Measurements from ENCODE around the gene MYRF.
A peak's percentile ranks its signal among the peaks of the same experiment; 100 is the strongest.

MYRF gene

DNA sequence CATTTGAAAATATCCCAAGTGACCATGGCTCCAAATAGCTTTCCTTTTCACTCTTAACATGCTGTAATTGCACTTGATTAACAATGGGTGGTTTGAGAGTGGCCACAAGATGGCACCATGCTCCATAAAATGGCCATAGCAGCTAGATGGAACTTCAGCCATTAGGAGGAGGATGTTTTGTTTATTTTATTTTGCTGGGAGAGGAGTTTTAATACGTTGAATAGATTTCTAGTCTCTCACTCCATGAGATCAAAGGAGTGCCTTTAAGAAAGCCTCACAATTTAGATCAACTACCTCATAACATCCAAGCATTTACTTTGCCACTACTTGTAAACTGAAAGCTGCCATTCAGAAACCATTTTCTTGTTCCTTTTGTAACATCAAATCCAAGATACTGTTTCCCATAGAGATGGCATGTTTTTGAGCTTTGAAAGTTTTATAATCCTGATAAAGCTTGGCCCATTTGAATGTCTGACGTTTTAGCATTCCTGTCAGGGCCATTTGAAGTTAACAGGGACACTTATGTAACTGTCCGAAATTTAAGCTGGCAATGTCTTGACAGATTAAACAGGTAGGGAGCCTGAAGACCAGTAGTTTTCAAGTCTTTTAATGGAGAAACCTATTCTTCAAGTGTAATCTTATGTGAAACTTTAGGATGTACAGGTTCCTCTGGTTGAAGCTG lies 45.0 kb downstream of the MYRF start:
- peak; percentile 67 for DNase-seq (ENCODE audit: extremely low read depth, low read depth)
- TF ChIP-seq, protein P1, sequence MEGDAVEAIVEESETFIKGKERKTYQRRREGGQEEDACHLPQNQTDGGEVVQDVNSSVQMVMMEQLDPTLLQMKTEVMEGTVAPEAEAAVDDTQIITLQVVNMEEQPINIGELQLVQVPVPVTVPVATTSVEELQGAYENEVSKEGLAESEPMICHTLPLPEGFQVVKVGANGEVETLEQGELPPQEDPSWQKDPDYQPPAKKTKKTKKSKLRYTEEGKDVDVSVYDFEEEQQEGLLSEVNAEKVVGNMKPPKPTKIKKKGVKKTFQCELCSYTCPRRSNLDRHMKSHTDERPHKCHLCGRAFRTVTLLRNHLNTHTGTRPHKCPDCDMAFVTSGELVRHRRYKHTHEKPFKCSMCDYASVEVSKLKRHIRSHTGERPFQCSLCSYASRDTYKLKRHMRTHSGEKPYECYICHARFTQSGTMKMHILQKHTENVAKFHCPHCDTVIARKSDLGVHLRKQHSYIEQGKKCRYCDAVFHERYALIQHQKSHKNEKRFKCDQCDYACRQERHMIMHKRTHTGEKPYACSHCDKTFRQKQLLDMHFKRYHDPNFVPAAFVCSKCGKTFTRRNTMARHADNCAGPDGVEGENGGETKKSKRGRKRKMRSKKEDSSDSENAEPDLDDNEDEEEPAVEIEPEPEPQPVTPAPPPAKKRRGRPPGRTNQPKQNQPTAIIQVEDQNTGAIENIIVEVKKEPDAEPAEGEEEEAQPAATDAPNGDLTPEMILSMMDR (IDR thresholded peaks at IDR 0.05; ENCODE audit: low read depth, low read length), result peak; percentile 76

DNA sequence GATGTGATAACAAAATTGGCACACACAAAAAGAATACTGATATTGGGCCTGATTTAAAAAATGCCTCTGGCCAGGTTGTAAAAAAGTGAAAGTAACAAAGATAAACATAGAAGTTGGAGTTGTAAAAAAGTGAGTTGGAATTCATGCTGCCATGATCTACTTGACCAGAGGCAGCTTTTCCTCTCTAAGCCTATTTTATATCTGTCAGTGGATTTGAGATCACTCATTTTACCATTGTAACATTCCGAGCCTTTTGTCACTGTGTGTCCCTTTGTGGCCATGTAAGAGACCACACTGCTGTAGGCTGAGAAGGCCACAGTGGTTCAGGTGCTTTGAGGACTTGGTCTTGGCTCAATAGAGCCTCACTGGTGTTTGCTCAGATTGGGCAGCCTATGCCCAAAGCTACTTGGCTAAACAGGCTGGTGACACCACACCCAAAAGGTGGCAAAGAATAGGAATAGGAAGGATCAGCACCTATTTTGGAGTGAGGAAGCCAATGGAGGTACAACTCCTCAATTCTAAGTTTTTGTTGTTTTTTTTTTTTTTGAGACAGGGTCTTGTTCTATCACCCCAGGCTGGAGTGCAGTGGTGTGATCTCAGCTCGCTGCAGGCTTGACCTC lies 47.3 kb downstream of the MYRF start:
- TF ChIP-seq, protein P1 (IDR thresholded peaks at IDR 0.05; ENCODE audit: low read depth, low read length), result no peak
- no peak for DNase-seq (ENCODE audit: extremely low read depth, low read depth)

DNA sequence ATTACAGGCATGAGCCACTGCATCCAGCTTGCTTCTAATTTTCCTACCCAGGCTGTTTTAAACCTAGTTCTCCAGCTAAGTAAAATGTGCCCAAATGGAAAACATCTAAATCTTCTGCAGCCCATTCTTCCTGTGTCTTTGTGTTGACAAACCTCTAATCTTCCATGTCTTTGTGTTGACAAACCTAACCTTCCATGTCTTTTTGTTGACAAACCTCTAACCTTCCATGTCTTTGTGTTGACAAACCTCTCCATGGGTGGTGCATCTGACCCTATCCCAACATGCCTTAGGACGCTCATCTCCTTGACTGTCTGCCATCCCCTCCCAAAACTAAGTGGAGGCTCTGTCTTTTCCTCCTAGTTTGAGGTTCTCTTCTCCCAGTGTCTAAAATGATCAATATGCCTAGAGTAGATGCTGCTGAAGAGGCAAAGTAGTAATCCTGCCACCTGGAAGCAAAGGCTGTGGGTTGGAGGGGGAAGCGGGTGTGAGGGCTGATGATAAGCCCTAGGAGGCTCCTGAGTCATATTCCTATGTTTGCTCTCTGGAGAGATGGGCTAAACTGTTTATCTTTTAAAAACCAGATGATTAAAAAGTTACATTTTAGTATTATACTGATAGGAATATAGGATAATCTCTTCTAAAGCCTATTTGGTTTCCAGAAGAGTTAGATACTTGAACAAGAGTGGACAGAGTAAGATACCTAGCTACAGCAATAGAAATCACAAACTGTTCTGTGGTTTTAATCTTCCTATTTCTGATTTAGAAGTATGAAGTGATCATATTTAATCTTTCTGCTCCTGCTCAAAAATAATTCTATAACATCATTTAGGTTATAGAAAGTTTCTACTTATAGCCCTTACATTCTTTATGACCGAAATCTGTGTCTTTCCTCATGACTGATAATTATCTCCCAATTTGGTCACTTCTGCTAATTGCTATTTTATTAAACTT lies 48.2 kb downstream of the MYRF start:
- TF ChIP-seq, protein P1 (IDR thresholded peaks at IDR 0.05; ENCODE audit: low read depth, low read length), result no peak
- DNase-seq (ENCODE audit: extremely low read depth, low read depth), result no peak

DNA sequence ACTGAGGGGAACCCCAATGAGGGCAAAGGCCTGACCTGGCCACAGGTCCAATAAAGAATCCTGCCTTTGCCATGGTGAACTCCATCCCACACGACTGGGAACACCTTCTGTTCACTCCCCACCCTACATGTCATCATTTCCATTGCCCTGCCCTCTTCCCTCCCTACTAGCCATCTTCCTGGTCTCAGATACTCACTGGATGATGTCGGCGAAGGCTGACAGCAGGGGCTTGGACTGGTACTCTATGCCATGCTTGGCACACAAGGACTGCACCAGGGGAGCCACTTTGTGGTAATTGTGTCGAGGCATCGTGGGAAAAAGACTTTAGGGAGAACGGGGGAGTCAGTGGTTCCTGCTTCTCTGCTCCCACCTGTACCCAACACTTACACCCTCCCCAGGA lies 50.2 kb downstream of the MYRF start:
- DNase-seq (ENCODE audit: extremely low read depth, low read depth), result no peak
- TF ChIP-seq, protein P1 (IDR thresholded peaks at IDR 0.05; ENCODE audit: low read depth, low read length), result no peak

DNA sequence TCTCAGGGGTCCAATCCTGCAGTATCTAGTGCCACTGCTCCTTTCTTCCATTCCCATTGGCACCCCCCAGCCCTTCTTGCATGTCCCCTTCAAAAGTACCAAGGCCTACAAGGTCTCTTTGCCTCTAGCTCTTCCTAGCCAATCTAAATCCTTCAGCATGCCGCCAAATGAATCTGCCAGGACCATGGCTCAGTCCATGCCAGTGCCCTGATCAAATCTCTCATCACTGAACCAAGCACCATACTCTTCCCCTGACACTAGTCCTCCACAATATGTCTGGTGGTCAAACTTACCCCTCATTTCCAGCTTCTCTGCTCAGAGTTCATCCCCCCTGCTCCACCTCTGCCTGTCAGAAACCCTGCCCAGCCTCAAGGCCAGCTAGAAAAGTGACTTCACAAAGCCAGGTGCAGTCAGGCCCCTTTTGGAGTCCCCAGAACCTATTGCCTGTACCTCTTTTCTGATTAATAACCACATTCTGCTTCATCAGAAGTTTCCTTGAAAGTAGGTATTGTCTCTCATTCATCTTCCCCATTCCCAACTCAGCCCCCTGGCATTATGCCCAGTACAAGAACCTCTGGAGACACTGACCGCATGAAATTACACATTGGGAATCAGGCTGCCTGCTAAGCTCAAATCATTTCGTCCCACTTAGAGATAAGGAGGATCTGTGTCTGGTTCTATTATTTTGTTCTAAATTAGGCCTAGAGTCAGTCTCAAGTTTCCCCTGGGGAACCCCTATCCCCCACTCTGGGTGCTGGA lies 51.6 kb downstream of the MYRF start:
- TF ChIP-seq, protein P1 (IDR thresholded peaks at IDR 0.05; ENCODE audit: low read depth, low read length), result no peak
- no peak for DNase-seq (ENCODE audit: extremely low read depth, low read depth)

DNA sequence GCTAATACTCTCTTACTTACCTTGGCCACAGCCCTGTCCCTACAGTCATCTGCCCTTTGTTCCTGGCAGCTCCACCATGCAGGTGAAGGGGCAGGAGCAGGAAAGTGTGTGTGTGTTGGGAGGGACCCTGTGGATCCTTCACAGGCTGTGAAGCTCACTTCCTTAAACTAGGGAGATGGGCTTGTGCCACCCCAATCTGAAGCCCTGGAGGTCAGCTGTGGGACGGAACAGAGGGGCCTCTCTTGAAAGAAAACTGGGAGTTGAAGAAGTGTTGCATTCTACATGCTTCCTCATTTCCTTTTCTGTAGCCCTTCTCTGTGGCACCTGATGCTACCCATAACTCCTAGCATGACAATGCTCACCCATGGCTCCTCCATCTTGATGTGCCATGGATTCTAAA lies 52.7 kb downstream of the MYRF start:
- DNase-seq (ENCODE audit: extremely low read depth, low read depth), result no peak
- TF ChIP-seq, protein P1 (IDR thresholded peaks at IDR 0.05; ENCODE audit: low read depth, low read length), result no peak

Data from AG09319 (cell line).